Smooth muscle cell (in vitro differentiated cells): Measurements from ENCODE around the gene CELF4. TPM values are rescaled to one million over a fixed set of nuclear protein-coding genes. Genes with fewer than 3 reads are reported as not detected.

Experiments used
- DNase-seq: peaks from one replicate; lab custom pipeline; 2025; ENCODE audit not compliant: unreplicated experiment; lab: John Stamatoyannopoulos, UW
- H2AFZ ChIP-seq: fragments of 200-600 bp; sonication (generic); 2 replicates; pipeline ENCODE4 v1.6.0; 2016; ENCODE audit warnings: antibody characterized with exemption, low read depth, mild to moderate bottlenecking
- H3F3A ChIP-seq: fragments of 200-600 bp; sonication (generic); 2 replicates; pipeline ENCODE4 v1.6.0; 2017; ENCODE audit warnings: antibody characterized with exemption, low read depth
- H3K27ac ChIP-seq: fragments of 200-600 bp; sonication (generic); 2 replicates; pipeline ENCODE4 v1.5.1; 2016; ENCODE audit warnings: low read depth, mild to moderate bottlenecking
- H3K27me3 ChIP-seq: fragments of 200-600 bp; sonication (generic); 2 replicates; pipeline ENCODE4 v1.6.1; 2016; ENCODE audit warnings: low read depth, mild to moderate bottlenecking
- H3K36me3 ChIP-seq: fragments of 200-600 bp; sonication (generic); 2 replicates; pipeline ENCODE4 v1.5.1; 2016; ENCODE audit warnings: low read depth
- H3K4me1 ChIP-seq: fragments of 200-600 bp; sonication (generic); 2 replicates; pipeline ENCODE4 v1.5.1; 2016; ENCODE audit warnings: low read depth
- H3K4me2 ChIP-seq: fragments of 200-600 bp; sonication (generic); 2 replicates; pipeline ENCODE4 v1.6.0; 2016; ENCODE audit warnings: mild to moderate bottlenecking
- H3K4me3 ChIP-seq: fragments of 200-600 bp; sonication (generic); 2 replicates; pipeline ENCODE4 v1.5.1; 2016; ENCODE audit warnings: mild to moderate bottlenecking
- H3K79me2 ChIP-seq: fragments of 200-600 bp; sonication (generic); 2 replicates; pipeline ENCODE4 v1.6.0; 2016; ENCODE audit warnings: low read depth, mild to moderate bottlenecking
- H3K9ac ChIP-seq: fragments of 200-600 bp; sonication (generic); 2 replicates; pipeline ENCODE4 v1.6.0; 2016; ENCODE audit warnings: low read depth
- H3K9me3 ChIP-seq: fragments of 200-600 bp; sonication (generic); replicated peaks from 2 replicates; pipeline ENCODE4 v1.5.1; 2016; ENCODE audit warnings: low read depth
- H4K20me1 ChIP-seq: fragments of 200-600 bp; sonication (generic); 2 replicates; pipeline ENCODE4 v1.6.0; 2016; ENCODE audit warnings: low read depth
- WGBS: methylation state at CpG from one replicate; pipeline ENCODE4 v1.1.7; 2016; ENCODE audit warnings: low lambda C conversion rate; 5-methylcytosine and 5-hydroxymethylcytosine counted together
- polyA plus RNA-seq: library from polyadenylated mRNA; unstranded; fragments of >200 nt; fragmentation: Nextera tagmentation; extraction: Ambion mirVana; gene quantifications from 2 replicates; pipeline ENCODE4 v1.2.1, GENCODE V29; 2016
- total RNA-seq: library from RNA; depleted of rRNA; stranded (reverse); fragments of >200 nt; gene quantifications from 2 replicates; pipeline ENCODE4 v1.2.3, GENCODE V29; 2014
- TF ChIP-seq, protein P1 (sequence below): fragments of 200-600 bp; sonication (generic); IDR thresholded peaks from 2 replicates; pipeline ENCODE4 v1.5.1; 2017; ENCODE audit warnings: borderline replicate concordance, mild to moderate bottlenecking, antibody characterized with exemption; ENCODE audit not compliant: insufficient read depth, poor library complexity, severe bottlenecking

The CELF4 gene
- total and polyA plus RNA-seq, 2 experiments from 2014 or later = 0.40 TPM; not detected in 1

DNA sequence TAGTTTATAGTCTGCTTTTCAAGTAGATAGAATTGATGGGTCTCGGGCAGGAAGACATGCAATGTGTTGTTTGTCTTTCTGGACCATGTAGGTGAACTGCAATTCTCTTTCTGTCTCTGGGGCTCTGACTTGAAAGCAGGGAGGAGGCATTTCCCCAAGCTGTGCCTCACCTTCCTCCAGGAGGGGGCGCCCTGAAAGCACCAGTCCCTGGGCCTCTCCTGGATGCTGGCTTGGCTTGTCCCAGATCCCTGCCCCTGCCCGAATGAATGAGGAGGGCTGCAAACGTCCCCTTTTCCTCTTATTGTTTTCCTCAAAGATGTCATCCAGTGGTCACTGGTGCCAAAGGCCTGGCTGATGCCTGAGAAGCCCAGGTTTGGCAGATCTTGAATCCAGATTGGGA is 270.6 kb downstream of the CELF4 start:
- WGBS = 24% methylated on average over 4 of the region's 4 CpGs
- no peaks in the 10 kb centered on the region for H3K36me3 ChIP-seq

GRCh38 chr18:37293359-37293758 is 272.2 kb downstream of the CELF4 start:
- Histone ChIP-seq H3F3A (no peaks in the 10 kb centered on the region), H3K9ac (no peak overlapping the region), H3K9me3 (no peaks in the 10 kb centered on the region), H2AFZ (no peak overlapping the region), H3K27ac (no peak overlapping the region), H3K4me1 (no peaks in the 10 kb centered on the region), H3K36me3 (no peaks in the 10 kb centered on the region), H3K79me2 (no peaks in the 10 kb centered on the region), H3K4me3 (no peak overlapping the region), H3K27me3 (no peaks in the 10 kb centered on the region), H3K4me2 (no peak overlapping the region), H4K20me1 (no peaks in the 10 kb centered on the region)
- 79% methylated on average over 3 of the region's 3 CpGs for WGBS
- TF ChIP-seq, protein P1, sequence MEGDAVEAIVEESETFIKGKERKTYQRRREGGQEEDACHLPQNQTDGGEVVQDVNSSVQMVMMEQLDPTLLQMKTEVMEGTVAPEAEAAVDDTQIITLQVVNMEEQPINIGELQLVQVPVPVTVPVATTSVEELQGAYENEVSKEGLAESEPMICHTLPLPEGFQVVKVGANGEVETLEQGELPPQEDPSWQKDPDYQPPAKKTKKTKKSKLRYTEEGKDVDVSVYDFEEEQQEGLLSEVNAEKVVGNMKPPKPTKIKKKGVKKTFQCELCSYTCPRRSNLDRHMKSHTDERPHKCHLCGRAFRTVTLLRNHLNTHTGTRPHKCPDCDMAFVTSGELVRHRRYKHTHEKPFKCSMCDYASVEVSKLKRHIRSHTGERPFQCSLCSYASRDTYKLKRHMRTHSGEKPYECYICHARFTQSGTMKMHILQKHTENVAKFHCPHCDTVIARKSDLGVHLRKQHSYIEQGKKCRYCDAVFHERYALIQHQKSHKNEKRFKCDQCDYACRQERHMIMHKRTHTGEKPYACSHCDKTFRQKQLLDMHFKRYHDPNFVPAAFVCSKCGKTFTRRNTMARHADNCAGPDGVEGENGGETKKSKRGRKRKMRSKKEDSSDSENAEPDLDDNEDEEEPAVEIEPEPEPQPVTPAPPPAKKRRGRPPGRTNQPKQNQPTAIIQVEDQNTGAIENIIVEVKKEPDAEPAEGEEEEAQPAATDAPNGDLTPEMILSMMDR = no peak
- no peak for DNase-seq

More for the DNA sequence above, 270.6 kb downstream of the CELF4 start:
- Histone ChIP-seq H3K4me2 (no peak overlapping the region), H3F3A (no peaks in the 10 kb centered on the region), H3K4me1 (peaks cover 4% of the 10 kb centered on the region), H4K20me1 (no peaks in the 10 kb centered on the region), H3K27me3 (no peaks in the 10 kb centered on the region), H2AFZ (no peak overlapping the region), H3K9me3 (no peaks in the 10 kb centered on the region), H3K4me3 (no peak overlapping the region), H3K79me2 (no peaks in the 10 kb centered on the region), H3K9ac (no peak overlapping the region), H3K27ac (no peak overlapping the region)
- TF ChIP-seq, protein P1 = peak; percentile 41
- peak; percentile 1 for DNase-seq

GRCh38 chr18:37289423-37289822 is 276.2 kb downstream of the CELF4 start:
- Histone ChIP-seq H4K20me1 (no peaks in the 10 kb centered on the region), H3K4me1 (no peaks in the 10 kb centered on the region), H3K4me2 (no peak overlapping the region), H3K4me3 (no peak overlapping the region), H2AFZ (no peak overlapping the region), H3K36me3 (no peaks in the 10 kb centered on the region), H3F3A (no peaks in the 10 kb centered on the region), H3K27ac (no peak overlapping the region), H3K27me3 (peaks cover 4% of the 10 kb centered on the region), H3K79me2 (no peaks in the 10 kb centered on the region), H3K9ac (no peak overlapping the region), H3K9me3 (no peaks in the 10 kb centered on the region)
- no peak for DNase-seq
- 69% methylated on average over 6 of the region's 6 CpGs for WGBS
- TF ChIP-seq, protein P1 = no peak

DNA sequence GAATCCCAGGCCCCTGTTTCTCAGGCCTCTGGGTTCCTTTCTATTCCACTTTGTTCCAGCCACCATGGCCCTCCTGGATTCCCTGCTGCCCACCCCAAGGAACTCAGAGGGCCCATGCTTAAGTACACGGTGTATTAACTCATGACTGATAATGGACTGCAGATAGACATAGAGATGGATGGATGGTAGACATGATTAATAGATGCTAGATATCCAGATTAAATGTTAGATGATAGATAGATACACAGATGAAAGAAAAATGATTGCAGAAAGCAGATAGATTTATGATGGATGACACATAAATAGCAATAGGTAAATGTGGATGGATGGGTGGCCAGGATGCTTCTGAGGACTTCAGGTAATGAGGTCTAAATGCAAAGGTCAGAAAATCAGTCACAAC is 278.0 kb downstream of the CELF4 start:
- Histone ChIP-seq H3K9ac (no peak overlapping the region), H3K79me2 (no peaks in the 10 kb centered on the region), H3K36me3 (no peaks in the 10 kb centered on the region), H3K4me3 (no peak overlapping the region), H3K4me1 (no peaks in the 10 kb centered on the region), H4K20me1 (no peaks in the 10 kb centered on the region), H2AFZ (no peak overlapping the region), H3K4me2 (no peak overlapping the region), H3K9me3 (no peaks in the 10 kb centered on the region), H3K27ac (no peak overlapping the region), H3K27me3 (peaks cover 4% of the 10 kb centered on the region), H3F3A (no peaks in the 10 kb centered on the region)
- WGBS = 63% methylated on average over 1 of the region's 1 CpG
- no peak for DNase-seq
- TF ChIP-seq, protein P1 = no peak
